Measurements from ENCODE around the gene TNFRSF9. TPM values are rescaled to one million over a fixed set of nuclear protein-coding genes. Genes with fewer than 3 reads are reported as not detected.
A peak's percentile ranks its signal among the peaks of the same experiment; 100 is the strongest.

TNFRSF9 gene
- total and polyA plus RNA-seq, 9 of the 15 experiments (the other 6 are each of a cell fraction or from before 2014, with no cell fraction given) = 0.04 to 0.29 (median 0.08) TPM; not detected in 1

- TF ChIP-seq BMI1 (IDR thresholded peaks at IDR 0.05; ENCODE audit: low read length) (peak; percentile 56; the same call in 1 of the 2 replicates), NR1H2 (CRISPR knock-in tag; IDR thresholded peaks at IDR 0.05) (no peak), SMARCC2 (IDR thresholded peaks at IDR 0.05; ENCODE audit: low read depth) (no peak), JUNB (CRISPR knock-in tag; conservative IDR thresholded peaks at IDR 0.05) (no peak), RFX7 (CRISPR knock-in tag; IDR thresholded peaks at IDR 0.05) (no peak), MGA (IDR thresholded peaks at IDR 0.05) (peak; percentile 98), SMAD4 (CRISPR knock-in tag; conservative IDR thresholded peaks at IDR 0.05) (0 out of 2 replicates have a peak, but pooled peaks have one; percentile 24), L3MBTL2 (IDR thresholded peaks at IDR 0.05) (peak; percentile 98), ETV6 (IDR thresholded peaks at IDR 0.05; ENCODE audit: borderline replicate concordance in 1 of 2, low read depth in 2 of 2, low read length in 1 of 2) (no peak), ETV6 (CRISPR knock-in tag; IDR thresholded peaks at IDR 0.05; ENCODE audit: borderline replicate concordance) (peak; percentile 79; the same call in 1 of the 2 replicates), TEAD2 (tag; IDR thresholded peaks at IDR 0.05) (no peak), MBD2 (IDR thresholded peaks at IDR 0.05; ENCODE audit: borderline replicate concordance, low read depth) (no peak), NR2C2 (CRISPR knock-in tag; IDR thresholded peaks at IDR 0.05) (peak; percentile 76), NR2C2 (tag; IDR thresholded peaks at IDR 0.05) (no peak), FOXP4 (CRISPR knock-in tag; IDR thresholded peaks at IDR 0.05; ENCODE audit: borderline replicate concordance) (peak; percentile 88; the same call in 1 of the 2 replicates), SMAD2 (IDR thresholded peaks at IDR 0.05; ENCODE audit: low read depth, low read length) (no peak)
These were observed 1.7 kb upstream of the TNFRSF9 start (continued) for GRCh38 chr1:7942214-7942921.

All from K562 (cell line).